HG03095 (cell line): ENCODE data around the gene DGKE.

Experiments
- ATAC-seq: cut with Tn5 transposase; IDR thresholded peaks from one replicate; pipeline ENCODE4 v1.9.1; 2021; ENCODE audit warnings: moderate library complexity; ENCODE audit not compliant: unreplicated experiment

DGKE gene

DNA sequence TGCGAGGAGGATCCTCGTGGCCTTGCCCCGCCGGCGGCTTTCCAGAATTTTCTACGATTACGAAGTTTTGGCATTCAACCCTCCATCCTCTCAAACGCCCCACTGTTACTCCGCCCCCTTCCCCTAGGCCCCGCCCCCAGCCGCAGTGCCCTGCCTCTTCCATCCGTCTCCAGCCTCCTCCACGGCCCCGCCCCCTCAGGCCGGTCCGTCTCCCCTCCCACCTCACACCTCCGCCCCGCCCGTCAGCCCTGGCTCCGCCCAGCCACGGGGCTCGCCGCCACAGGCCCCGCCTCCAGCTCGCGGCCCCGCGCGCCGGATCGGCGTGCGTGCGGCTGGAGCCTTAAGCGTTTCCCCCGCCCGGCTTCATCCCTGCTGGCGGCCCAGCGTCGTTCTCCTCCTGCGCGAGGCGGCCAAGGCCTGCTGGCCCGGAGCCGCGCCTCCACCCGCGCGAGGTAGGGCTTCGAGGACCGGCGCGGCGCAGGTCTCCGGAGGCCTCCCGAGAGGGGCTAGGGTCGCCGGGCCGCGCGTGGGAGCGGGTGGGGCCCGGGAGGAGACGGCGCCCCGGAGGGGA lies at the start of gene DGKE, which contains the start of gene C17orf67:
Gene DGKE, plus strand, starts transcription at position 343 of the 571 bp plus-strand sequence. CDS start 645 bp downstream, outside the sequence.
Gene C17orf67, minus strand, starts transcription at position 112 of the 571 bp plus-strand sequence. CDS start 18,110 bp downstream, outside the sequence.
- ATAC-seq: peak; percentile 55

DNA sequence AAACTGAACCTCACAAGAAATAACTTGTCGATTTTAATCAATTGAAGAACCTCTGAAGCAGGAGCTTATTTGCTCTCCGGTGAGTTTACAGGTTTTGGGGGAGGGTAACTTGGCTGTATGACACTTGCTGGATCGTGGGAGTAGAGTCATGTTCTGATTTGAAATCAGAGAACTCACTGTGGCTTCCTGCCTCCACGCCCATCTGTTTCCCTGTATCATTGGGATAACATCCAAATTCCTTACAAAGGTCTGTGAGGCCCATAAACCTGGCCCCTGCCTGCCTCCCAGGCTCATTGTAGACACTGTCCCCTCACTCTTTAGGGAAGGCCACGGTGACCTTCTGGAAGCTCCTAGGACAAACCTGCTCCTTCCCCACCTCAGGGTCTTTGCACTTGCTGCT lies 48.5 kb upstream of the DGKE start:
- ATAC-seq: no peak

DNA sequence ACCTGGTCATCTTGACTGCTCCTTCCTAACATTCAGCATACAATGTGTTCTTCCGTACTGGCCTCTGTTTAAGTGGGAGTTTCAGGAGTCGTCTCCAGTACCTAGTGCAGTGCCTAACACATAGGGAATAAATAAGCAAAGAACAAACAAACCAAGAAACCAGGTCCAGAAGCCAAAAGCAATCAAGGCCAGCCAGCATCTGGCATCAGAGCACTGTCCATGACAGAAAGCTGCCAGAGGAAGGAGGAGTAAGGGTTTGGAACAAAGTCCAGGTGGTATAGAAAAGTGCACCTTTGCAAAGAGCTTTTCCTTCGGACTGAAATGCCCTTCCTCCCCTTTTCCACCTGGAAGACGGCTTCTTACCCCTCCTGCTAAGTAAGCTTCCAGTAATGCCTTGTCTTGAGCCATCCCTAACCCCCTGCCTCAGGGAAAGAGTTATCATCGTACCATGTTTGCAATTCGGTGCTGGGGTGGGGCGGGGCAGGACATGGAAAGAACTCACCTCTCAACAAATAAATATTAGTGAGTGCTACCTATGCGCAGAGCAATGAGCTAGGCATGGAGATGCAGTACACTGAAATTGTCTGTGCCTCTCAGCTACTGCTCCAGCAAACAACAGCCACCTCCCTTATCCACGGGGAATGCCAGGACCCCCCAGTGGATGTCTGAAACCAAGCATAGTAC lies 47.8 kb upstream of the DGKE start:
- ATAC-seq: no peak

DNA sequence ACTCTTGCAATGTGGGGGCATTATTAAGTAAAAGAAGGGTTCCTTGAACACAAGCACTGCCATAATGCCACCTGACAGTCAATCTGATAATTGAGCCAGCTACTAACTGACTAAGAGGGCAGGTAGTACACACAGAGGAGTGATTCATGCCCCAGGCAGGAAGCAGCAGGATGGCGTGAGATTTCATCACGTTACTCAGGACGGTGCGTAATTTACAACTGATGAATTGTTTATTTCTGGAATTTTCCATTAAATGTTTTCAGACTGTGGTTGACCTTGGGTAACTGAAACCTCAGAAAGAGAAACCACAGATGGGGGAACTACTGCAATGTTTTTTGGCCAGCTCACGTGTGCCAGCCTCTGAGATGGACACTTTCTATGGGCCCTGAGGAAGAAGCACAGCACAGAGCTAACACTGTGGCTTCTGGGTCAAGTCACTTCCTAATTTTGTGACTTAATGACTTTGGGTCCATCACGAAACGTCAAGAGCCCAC lies 46.9 kb upstream of the DGKE start:
- ATAC-seq: peak; percentile 78

DNA sequence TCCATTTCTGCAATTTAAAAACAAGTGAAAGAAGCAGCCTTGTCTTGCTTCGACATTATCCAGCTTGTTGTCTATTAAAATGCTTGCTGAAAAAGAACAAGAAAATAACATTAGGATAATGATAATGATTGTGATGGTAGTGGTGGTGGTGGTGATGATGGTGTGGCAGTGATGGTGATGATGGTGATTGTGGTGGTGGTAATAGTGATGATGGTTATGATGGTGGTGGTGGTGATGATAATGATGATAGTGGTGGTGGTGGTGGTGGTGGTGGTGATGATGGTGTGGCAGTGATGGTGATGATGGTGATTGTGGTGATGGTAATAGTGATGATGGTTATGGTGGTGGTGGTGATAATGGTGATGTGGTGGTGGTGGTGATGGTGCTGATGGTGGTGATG lies 41.7 kb upstream of the DGKE start:
- ATAC-seq: no peak

DNA sequence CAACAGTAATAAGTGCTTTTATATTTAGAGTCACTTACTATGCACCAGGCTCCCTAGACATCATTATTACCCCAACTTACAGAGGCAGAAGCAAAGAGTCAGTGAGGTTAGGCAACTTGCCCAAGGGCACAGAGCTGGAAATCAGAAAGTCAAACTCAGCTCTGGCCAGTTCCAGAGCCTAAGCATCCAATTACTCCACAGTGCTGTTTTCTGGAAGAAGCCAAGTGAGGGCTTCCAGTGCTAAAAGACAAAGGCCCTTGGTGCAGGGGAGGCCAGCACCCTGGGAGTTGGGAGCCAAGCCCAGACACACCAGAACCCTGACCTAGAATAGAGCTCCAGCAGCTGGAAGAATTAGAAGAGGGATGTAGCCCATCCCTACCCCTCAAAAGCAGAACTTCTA lies 40.4 kb upstream of the DGKE start:
- no peak for ATAC-seq

DNA sequence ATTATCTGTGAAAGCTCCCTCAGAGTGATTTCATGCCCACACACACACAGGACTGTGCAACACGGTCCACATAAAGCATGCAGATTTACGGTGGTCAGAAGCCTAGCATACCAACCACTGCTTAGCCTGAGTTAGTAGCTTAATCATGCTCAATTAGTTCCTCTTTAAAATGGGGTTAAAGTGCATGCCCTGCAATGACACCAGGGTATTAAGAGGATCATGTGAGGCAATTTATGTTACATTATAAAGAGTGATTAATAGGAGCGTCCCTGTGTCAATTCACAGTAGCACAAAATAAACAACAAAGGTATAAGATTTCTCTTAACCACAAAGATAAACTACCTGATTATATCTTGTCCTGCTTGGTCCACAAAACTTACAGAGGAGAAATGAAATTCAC lies 40.0 kb upstream of the DGKE start:
- no peak for ATAC-seq

DNA sequence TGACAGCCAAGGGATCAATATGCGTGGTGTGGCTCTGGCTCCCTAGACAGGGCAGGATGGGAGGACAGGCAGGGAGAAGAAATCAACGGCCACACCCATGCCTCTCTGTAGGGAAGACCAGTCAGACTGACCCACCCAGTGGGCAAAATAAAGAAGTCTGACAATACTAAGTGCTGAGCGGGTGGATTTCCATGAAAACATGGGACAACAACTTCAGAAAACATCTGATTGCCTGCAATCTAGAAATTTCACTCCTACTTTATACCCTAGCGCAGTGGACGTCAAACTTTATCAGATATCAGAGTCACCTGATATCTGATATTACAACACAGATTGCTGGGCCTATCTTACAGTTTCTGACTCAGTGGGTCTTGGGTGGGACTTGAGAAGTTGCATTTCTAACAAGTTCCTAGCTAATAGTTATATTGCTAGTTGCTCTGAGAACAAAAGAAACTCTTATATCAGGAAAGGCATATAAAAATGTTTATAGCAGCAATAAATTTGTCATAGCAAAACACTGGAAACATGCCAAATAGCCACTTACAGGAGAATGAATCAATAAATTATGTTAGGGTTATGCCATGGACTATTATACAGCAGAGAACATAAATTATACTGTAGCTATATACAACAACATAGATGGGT lies 38.6 kb upstream of the DGKE start:
- no peak for ATAC-seq

DNA sequence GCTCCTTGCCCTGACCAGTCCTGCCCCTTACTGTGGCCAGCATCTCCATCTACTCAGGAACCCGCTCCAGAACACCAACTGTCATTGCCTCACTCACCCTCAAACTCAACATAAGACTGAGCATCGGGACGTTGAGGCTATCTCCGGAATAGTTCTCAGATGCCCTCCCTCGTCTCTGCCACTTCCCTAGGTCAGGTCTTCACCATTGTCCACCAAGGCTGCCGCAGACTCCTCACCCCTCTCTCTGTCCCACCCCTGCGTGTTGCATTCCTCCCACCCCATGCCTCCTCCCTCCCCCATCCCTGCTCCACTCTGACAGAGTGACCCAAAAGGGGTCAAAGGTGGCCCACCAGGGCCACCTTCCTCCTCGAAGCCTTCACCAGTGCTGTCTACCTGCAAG lies 37.4 kb upstream of the DGKE start:
- no peak for ATAC-seq

DNA sequence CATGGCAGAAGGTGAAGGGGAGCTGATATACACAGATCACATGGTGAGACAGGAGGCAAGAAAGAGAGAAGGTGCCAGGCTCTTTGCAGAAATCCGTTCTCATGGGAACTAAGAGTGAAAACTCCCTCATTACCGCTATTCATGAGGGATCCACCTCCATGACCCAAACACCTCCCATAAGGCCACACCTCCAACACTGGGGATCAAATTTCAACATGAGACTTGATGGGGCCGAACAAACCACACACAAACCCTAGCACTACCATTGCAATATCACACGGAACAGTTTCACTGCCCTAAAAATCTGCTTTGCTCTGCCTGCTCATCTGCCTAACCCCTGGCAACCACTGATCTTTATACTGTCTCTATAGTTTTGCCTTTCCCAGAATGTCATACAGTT lies 35.0 kb upstream of the DGKE start:
- no peak for ATAC-seq

DNA sequence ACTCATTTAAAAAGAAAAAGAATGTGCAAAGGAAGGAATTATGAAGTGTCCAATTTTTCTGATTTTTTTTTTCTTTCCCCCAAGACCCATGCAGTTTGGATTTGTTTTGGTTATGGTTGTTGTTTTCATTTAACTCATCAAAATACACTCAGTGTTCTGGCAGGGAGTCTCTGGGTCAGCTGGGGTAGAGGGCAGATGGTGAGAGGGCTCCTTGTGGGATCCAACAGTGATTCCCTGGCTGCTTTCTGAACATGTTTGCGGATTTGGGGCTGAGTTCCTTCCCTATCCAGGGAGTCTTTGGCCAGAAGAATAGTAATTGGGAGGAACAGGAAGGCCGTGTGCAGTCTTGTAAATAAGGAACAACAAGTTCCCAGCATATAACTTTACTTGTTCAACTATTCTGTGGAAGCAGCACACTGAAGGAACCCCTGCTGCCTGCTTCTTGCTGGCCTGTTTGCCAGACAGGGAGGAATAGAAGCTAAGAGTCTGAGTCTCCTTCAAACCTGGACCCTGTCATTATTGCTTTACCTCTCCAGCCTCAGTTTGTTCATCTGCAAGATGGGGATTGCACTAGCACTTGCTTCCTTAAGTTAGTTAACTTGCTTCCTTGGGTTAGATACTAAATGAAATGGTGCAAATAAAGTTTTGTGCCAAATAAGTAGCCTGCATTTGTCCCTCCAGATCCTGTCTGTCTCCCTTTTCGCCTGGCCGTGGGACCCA lies 32.3 kb upstream of the DGKE start:
- no peak for ATAC-seq

DNA sequence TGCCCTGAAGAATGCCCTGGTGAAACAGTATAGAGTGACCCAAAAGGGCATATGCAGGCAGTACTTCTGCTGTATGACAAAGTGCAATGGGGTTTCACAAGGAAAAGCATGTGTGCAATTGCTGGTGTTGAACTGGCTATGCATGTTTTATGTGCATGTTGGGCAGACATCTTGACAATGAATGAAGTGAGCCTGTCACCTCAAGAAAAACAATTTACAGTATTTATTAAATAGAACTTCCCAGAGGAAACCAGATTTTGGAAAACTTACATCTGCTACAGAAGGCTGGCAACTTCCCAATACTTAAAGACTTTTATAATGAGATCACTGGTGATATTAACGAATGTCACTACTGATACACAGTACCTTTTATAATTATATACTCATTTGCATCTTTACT lies 30.9 kb upstream of the DGKE start:
- no peak for ATAC-seq

DNA sequence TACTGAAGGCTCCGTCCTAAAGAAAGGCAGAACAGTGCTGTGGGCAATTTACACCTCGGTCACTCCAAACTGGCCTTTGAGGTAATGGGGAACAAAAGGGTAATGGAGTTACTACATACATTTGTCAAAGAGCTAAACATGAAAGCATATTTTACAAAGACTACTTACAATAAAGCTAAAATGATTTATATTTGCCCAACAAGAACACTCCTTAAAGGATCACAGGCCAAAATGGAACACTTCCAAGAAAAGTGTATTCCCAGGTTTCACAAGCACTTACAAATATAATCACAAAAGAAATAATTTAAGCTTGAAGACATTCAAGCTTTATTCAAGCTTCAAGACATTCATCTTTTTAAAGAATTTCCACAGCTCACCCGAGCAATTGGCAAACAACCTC lies 29.5 kb upstream of the DGKE start:
- ATAC-seq: no peak

DNA sequence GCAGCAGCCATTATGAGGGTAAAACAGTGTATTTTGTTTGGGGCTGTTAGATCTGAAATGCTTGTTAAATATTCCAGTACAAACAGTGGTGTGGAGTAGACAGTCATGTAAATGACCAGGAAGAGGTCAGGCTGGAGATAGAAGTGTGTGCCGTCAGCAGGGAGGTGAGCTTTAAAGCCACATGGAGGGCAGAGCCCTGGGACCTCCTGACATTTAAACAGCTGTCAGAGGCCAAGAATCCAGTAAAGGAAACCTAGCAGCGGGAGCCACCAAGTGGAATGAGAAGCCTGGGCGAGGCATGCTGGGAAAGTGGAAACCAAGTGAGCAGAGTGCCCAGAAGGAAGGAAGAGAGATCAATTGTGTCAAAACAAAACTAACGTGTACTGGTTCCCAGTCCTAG lies 27.0 kb upstream of the DGKE start:
- no peak for ATAC-seq

DNA sequence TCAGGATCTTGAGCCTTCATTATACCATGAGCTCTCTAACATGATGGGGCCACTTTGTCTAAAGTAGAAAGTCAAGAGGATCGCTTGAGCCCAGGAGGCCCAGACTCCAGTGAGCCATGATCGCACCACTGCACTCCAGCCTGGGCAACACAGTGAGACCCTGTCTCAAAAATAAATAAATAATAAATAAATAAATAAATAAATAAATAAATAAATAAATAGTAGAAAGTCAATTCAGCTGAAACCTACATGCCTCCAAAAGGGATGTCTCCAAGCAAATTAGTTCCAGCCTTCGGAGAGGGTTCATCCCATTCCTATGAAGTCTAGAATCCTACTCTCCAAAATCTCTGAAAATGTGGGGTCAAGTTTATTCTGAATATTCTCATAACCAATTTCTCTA lies 26.2 kb upstream of the DGKE start:
- ATAC-seq: no peak

DNA sequence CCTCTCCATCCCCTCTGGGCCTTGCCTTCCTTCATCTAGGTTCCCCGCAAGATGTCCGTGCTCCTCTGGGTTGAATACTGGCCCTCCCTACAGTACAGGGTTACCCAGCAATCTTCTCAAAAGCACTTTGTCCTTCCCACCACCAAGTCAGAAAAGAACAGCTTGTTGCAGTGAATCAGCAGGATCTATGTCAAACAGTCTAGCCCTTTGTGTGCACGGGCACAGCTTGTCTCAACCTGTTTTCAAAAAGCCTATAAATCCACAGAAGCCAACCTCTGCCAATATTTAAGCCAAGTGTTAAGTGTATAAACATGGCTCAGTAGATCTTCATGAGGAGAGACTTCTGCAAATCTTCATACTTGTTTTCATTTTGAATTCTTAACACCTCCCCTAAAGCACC lies 25.4 kb upstream of the DGKE start:
- no peak for ATAC-seq

DNA sequence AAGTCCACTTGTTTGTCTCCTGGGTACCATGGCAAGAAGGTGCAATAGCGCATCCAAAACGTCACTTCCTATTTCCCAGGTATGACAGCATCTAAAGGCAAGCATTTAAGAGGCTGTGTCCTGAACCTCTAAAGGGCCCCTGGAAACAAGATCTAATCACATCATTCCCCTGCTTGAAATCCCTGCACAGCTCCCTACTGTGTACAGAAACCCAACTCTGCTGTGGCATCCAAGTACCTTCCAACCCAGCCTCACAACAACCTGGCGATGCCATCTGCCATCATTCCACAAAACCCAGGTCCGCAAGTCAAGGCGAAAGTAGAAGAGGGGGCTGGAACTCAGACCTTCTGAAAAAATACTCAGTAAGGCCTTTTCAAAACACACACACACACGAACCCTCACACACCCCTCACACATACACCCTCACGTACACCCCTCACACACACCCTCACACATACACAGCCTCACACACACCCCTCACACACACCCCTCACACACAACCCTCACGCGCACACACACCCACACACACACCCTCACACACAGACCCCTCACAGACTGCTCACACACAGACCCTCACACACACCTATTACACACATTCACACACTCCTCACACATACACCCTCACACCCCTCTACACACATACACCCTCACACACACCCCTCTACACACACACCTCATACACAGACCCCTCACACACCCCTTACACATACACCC lies 24.7 kb upstream of the DGKE start:
- no peak for ATAC-seq

DNA sequence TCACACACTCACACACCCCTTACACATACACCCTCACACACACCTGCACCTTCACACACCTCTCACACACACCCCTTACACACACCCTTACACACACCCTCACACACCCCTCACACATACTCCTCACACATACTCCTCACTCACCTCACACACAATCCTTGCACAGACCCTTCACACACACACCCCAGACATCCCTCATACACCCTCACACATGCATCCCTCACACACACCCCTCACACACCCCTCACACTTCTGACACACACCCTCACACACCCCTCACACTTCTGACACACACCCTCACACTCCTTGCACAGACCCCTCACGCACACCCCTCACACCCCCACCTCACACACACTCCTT lies 24.2 kb upstream of the DGKE start:
- no peak for ATAC-seq

DNA sequence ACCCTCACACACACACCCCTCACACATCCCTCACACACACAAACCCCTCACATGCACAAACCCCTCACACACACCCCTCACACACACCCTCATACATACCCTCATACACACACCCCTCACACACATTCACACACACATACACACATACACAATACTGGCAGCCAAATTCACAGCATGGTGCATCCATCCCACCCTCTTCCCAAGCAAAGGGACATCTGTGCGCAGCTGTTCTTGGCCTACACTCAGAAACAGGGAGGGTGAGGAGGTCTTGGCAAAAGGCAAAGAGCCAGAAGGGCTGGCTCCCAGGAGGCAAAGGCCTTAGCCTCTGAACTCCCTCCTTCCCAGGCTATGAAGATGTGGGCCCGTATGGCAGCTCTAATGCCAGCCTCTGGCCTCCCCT lies 23.6 kb upstream of the DGKE start:
- ATAC-seq: no peak

DNA sequence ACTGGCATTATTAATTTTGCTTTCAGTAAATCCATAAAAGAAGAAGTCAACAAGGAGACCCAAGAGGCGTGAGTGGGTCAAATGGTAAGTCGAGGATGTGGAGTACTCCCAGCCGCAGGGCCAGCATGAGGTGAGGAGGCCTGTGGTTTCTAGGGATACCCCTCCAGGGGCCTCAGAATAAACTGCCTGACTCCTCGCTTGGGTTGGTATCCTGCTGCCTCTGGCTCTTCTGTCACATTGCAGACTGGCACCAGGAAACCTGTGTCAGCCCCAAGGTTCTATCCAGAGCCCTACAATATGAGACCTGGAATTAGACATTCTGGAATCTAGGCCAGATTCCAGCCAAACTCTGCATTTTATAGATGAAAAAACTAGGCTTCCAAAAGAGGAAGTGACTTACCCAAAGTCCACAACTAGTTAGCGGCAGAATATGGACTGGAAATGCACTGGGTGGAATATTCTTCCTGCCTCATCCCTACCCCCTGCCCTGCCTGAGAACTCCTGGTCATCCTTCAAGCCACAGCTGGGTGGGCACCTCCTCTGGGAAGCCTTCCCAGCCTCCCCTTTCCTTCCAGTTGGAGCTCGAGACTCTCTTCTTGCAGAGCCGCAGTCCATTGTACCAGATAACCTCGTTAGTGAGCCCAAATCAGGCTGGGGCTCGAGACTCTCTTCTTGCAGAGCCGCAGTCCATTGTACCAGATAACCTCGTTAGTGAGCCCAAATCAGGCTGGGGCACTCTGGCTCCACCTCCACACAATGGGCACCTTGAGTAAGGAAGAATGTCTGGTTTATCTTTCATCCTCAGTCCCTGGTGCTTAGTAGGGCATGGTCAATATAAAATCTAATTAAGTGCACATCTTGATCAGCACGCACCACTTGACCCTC lies 22.8 kb upstream of the DGKE start:
- no peak for ATAC-seq
